Amniotic stem cell (primary cell): ENCODE results near the gene MYL4.
"Not testable (repeated sequence)": the region's sequence is repeated elsewhere in the genome, so short reads cannot be mapped to it uniquely, and the experiment has no call there.

ENCODE experiments used
- DNase-seq: peaks from one replicate; lab custom pipeline; 2025; lab: John Stamatoyannopoulos, UW

Gene MYL4

DNA sequence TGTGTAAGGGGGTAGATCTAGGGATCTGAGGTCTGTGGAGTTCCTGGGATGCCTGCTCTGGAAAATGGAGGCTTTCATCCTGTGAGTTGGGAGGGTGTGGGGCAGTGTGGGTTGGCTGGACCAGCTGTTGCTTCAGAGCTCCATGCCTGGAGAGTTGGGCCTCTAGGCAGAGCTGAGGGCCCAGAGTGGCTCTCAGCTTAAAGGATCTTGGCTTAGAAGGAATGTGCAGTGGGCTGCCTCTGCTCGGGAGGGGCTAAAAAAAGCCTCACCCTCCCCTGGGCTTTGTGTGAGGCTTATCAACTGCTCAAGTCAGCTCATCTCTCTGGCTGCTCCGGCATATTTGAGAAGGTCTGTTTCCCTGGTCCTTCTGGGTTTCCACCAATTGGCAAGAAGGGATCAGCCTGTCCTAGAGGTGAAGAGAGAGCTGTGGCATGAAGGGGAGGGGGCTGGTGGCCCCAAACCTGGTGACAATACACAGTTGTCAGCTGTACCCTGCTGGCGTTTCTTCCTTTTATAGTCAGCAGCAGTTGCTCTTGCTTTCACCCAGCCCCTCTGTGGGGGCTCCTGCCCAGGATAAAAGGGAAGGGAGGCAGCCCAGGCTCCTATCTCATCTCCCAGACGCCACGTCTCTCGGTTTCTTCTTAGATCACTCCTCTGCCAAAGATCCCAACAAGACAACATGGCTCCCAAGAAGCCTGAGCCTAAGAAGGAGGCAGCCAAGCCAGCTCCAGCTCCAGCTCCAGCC, at the start of gene MYL4:
MYL4 (plus strand) TSS at position 605 of the 745 bp plus-strand sequence; CDS start at position 680, 75 bp downstream.
- no peak for DNase-seq

DNA sequence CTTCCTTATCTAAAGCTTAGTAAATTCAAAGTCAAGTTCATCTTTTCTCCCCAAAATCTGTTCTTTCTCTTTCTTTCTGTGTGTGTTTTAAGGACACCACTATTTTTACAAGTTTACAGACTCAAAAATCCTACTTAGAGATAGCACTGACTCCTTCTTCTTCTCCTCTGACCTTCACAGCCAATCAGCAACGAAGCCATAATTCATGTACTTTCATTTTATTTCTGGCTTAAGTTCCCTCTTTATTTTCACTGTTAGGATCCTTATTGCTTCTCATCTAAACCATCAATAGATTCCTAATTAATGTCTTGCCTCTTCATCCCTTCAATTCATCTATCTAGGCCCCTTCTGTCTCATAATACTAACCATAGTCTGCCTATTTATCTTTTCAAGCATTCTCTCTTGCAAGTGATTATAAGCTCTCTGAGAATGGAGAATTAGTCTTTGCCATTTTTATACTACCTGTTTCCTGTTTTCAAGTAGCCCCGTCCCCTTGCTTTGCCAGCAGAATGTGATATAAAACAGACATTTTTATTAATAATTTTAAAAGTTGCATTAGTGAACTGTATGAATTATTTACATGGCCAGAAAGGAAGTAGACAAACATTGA, 47.0 kb upstream of the MYL4 start:
- DNase-seq: no peak

DNA sequence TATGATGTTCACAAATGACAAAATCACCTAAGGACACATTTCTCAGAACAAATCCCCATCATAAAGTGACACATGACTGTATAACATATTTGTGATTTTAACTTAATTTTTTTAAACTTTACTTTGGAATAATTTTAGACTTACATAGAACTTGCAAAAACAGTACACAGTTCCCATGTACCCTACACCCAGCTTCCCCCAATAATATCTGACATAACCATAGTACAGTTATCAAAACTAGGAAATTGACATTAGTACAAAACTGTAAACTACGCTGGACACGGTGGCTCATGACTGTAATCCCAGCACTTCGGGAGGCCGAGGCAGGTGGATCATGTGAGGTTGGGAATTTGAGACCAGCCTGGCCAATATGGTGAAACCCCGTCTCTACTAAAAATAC, 44.9 kb upstream of the MYL4 start:
- DNase-seq: no peak

DNA sequence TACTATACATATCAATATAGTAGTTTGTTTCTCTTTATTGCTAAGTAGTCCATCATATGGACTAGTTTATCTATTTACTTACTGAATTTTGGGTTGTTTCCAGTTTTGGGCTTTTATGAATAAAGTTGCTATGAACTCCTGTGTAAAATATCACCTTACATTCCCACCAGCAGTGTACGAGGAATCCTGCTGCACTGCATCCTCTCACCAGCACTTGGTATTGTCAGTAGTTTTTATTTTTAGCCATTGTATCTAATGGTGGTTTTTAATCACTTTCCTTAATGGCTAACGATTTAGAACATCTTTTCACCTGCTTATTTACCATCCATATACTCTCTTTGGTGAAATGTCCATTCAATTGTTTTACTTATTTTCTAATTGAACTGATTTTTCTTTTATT, 44.0 kb upstream of the MYL4 start:
- DNase-seq: no peak

DNA sequence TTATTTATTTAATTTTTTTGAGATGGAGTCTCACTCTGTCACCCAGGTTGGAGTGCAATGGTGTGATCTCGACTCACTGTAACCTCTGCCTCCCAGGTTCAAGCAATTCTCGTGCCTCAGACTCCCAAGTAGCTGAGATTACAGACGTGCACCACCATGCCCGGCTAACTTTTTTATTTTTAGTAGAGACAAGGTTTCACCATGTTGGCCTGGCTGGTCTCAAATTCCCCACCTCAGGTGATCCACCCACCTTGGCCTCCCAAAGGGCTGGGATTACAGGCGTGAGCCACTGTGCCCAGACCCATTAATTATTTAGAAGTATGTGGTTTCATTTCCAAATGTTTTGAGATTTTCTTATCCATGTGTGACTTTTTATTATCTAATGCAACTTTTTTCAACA, 42.3 kb upstream of the MYL4 start:
- DNase-seq: not testable (repeated sequence)

DNA sequence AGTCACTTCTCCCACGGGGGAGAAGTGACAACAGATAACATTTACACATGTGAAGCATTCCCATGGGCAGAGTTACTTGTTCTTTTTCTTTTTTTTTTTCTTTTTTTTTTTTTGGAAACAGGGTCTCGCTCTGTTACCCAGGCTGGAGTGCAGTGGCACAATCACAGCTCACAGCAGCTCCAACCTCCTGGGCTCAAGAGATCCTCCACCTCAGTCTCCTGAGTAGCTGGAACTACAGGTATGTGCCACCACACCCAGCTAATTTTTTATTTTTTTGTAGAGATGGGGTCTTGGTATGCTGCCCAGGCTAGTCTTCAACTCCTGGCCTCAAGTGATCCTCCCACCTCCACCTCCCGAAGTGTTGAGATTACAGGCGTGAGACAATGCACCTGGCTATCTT, 40.3 kb upstream of the MYL4 start:
- not testable (repeated sequence) for DNase-seq

DNA sequence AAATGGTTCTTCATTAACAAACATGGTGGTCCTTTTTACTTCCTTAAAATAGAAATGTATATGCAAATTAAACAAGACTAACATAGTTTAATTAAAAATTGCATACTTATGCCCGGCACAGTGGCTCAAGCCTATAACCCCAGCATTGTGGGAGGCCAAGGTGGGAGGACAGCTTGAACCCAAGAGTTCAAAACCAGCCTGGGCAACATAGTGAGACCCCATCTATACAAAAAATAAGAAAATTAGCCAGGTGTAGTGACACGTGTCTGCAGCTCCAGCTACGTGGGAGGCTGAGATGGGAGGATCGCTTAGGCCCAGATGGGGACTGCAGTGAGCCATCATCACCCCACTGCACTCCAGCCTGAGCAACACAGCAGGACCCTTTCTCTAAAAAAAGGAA, 38.4 kb upstream of the MYL4 start:
- no peak for DNase-seq

DNA sequence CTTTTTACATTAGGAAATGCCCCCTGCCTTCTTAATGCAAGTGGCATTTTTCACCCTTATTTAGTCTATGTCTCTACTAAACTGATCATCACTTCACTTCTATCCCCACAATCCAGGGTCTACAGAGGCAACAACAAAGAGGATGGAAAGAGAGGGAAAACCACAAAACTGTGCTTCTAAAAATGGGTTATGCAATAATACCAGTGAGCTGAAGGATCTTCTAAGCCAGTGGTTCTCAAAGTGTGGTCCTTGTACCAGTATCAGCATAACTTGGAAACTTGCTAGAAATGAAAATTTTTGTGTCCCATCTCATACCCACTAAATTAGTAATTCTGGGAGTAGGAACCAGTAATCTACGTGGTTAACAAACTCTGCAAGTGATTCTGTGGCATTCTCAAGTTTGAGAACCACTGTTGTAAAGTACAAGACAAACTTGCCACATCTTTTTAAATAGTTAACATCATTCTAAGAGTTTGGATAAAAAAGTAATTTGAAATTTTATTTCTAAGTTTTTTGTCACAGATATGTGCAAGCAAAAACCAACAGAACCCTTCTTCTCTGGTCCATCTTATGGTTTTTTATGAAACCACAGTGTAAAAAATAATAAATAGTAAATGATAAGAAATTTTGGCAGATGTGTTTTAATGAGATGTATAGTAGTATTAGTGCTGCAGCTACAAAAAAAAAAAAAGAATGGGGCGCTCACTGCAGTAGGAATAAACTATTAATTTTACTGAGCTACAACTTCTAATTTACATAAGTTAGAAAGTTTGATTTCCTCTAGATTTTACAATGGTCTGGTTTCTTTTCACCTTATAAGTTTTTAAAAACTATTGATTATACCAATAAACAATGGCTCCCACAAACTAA, 36.2 kb upstream of the MYL4 start:
- no peak for DNase-seq

DNA sequence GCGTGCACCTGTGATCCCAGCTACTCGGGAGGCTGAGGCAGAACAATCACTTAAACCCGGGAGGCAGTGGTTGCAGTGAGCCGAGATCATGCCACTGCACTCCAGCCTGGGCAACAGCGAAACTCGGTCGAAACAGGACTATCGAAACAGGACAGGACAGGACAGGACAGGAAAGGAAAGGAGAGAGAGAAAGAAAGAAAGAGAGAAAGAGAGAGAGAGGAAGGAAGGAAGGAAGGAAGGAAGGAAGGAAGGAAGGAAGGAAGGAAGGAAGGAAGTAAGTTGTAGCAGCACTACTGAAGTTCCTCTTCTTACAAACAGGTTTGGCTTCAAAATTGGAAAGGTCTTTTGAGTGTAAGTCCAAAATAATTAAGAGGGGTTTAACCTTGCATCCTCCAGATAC, 34.3 kb upstream of the MYL4 start:
- DNase-seq: not testable (repeated sequence)

DNA sequence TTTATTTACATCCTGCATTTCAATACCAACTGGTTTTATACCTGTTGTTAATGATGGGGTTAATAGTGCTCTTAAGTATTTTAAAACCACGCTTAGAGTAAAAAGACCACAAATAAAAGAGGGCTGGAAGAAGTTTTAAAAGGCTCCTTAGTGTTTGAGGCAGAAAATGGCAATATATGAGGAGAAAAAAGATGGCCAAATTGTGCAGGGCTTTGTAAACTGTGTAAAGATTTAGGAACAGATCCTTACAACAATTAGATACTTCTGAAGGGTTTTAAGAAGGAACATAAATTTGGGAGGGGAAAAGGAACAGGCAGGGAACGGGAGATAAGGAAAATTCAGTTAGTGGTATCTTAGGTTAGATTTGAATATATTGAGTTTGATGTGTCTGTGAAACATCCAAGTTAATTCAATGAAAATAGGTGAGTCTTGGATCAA, 32.7 kb upstream of the MYL4 start:
- DNase-seq: no peak

DNA sequence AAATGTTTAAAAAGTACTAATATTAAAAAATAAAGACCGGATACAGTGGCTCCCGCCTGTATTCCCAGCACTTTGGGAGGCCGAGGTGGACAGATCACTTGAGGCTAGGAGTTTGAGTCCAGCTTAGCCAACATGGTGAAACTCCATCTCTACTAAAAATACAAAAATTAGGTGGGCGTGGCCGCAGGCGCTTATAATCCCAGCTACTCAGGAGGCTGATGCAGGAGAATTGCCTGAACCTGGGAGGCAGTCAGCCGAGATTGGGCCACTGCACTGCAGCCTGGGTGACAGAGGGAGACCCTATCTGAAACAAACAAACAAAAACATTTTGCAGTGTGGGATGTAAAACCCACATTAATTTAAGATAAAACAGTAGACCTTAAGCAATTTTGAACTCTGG, 31.9 kb upstream of the MYL4 start:
- no peak for DNase-seq

DNA sequence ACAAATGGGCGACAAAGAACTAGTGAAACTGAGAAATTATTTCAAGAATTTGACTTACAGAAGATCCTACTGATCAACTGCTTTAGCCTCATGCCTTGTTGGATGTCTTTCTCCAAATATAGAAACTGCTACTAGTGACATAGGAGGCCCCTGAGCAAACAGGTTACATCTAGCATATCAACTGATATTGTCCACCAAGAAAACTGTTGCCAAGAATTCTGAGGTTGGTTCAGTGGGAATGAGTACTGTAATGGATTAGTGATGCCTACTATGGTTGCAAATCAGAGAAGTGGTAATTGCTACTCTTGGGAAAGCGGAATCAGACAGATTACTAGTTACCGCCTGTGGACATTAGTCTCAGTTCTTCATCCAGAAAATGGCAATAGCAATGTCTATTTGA, 30.0 kb upstream of the MYL4 start:
- no peak for DNase-seq

DNA sequence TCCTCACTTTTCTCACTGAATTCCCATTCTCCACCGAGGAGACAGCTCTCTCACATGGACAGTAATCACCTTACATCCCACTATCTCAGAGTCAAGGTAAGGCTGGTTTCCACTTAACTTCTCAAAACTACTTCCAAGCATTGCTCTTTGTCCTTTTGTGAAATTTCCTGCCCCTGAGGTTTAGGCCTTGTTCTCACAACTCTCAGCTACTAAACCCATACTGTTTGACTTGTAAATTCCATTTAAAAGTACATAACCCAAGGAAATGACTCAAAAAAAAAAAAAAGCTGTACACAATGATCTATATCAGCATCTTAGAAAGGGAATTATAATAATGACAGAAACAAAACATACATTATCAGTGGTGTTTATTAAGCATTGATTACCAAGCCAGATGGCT, 28.8 kb upstream of the MYL4 start:
- DNase-seq: no peak

DNA sequence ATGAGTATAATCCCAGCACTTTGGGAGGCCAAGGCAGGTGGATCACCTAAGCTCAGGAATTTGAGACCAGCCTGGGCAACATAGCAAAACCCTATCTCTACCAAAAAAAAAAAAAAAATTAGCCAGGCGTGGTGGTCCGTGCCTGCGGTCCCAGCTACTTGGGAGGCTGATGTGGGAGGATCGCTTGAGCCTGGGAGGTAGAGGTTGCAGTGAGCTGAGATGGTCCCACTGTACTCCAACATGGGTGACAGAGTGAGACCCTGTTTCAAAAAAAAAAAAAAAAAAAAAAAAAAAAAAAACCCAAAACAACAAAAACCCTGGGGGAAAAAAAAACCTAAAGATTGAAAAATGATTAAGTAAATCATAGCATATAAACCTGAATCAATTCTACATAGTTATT, 28.2 kb upstream of the MYL4 start:
- not testable (repeated sequence) for DNase-seq

DNA sequence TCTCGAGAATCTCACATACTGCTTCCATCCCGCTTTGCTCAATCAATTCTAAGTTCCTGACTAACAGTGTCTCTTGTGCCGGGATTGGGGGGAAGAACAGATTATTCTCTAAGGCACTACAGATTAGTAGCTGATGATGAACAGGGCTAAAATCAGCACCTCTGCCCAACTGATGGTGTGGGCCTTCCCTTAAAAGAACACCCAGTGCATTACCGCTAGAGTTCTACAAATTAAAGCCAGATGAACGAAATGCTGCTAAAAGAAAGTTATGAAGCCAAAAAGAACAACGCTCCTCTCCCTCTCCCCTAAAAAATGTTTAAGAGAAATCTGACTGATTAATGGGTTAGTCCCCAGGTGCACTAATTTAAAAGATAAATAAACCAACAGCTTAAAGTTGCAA, 24.5 kb upstream of the MYL4 start:
- no peak for DNase-seq

DNA sequence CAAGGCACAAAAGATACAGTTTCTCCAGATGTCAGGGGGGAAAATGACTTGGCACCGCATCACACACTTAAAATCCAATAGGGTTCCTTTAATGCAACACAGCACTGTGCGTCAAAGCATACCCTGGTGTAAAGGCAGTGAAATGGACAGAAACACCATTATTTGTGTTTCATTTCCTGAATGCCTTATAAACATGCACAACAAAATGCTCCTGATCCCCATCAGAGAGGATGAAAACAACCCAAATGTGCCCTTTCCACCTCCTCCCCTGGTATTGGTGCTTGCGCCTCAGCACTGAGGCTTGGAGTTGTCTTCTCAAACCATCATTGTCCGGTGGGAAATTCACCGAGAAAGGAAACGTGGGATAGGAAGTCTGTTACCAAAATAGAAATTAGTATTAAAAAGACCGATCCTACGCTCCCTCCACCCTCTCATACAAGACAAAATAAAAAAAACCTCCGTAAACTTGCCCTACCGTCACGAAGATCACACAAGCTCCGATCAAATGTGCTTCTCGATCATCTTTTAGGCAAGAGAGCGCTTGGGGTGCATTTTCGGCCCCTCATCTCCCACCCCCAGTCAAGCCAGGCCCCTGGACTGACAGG, 20.8 kb upstream of the MYL4 start:
- no peak for DNase-seq

DNA sequence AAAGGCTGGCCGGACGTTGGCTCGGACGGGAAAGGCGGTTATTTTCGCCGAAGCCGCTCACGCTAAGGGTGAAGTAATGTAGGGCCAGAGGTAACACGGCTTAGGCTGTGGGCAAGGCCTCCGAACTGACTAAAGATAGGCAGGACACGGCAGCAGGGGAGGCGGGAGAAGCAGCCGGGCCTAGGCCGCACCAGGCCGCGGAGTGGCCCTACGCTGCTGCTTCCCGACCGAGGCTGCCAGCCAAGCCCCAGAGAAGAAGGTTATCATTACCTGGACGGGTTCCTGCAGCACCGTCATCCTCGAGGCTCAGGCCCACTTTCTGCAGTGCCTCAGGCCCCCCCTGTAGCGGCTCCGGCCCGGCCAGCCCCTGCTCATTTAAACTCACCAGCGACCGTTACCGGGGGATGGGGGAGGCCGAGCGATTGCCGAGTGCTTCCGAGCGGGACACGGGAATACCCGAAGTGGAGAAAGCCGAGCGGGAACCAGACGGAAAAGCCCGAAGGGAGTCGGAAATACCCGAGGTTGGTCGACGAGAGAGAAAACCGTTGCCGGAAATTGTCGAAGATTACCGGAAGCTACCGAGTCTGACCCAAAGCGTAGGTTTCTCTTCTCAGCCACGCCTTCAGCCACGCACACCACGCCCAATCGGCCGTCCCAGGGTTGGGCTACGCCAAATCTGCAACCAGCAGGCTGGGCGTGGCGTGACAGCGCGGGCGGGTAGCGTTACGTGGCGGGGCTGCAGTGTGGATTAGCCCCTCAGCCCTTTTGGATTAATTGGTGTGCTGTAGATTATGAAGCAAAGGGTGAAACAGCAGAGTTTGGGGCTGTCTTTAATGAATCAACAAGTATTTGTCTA, 20.0 kb upstream of the MYL4 start, which contains the start of gene CDC27:
CDC27 (minus strand) TSS at position 420 of the 856 bp plus-strand sequence; CDS start at position 297, 123 bp downstream.
- peak; percentile 99 for DNase-seq

DNA sequence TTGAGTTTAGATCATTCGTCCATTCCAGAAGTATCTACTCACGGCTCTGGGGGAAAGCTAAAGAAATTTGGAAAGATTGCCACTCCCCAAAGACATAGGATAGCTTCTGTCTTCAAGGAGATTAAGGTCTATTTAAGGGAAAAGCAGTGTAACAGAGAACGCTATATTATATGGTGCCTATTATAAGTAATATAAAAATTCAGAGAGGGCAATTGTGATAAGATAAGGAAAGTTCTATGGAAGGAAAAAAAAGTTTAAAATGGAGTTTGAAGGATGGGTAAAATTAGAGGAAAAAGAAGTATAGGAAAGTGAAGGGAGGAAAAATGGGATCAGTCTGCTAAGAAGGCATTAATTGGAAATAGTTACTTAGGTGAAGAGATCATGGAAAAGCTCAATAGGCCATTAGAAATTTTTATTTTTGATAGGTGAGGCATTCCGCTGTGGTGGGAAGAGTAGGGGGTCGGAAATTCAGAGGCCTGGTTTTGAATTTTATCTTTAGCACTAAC, 19.4 kb upstream of the MYL4 start:
- DNase-seq: no peak

DNA sequence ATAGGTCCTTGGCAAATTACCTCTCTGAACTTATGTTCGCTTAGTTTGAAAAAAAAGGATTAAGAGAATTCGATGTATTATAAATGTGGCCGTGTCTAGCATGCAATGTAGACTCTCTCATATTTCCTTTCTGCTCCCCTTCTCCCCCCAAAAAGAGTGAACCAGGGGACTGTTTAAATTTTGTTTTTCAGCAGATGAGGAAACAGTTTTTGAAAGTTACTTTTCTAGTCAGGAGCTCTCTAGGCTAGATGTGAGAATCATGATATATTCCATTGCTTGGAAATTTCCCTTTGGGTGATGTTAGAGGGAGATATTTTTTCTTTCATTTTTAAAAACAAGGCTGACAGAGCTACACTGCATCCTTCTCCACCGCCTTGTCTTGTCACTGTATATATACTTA, 18.9 kb upstream of the MYL4 start:
- no peak for DNase-seq

DNA sequence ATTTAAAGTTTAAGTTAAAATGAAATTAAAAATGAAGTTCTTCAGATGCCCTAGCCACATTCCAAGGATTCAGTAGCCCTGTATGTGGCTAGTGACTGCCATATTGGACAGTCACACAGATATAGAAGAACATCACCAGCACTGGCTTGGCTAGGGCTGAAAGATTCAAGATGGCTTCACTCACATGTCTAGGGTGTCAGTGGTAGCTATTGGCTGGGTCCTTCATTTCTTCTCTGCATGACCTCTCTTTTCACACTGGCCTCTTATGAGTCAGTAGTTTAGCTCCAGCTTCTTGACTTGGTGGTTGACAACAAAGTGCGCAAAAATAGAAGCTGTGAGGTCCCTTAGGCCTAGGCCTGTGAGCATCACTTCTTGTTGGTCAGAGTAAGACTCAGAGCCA, 18.4 kb upstream of the MYL4 start:
- no peak for DNase-seq

DNA sequence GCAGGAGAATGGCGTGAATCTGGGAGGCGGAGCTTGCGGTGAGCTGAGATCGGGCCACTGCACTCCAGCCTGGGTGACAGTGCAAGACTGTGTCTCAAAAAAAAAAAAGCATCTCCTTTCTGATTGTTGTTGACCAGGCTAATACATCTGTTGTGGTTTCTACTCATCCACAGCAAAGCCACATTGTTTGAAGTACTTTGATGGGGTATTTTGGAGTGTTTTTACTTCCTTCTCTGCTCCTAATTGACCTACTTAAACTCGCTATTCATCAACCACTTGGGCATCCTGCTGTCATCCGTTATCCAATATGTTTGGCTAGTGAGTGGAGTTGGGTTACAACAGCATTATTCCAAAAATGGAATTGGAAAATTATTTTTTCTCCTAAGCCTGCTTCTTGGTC, 16.6 kb upstream of the MYL4 start:
- DNase-seq: no peak
